Measurements from ENCODE around the gene EPAS1. TPM values are rescaled to one million over a fixed set of nuclear protein-coding genes. Genes with fewer than 3 reads are reported as not detected.

Gene EPAS1
- total RNA-seq, 1 experiment from 2014 or later = 8.5 TPM

GRCh38 chr2:46377101-46377581 lies 79.9 kb downstream of the EPAS1 start:
- CTCF ChIA-PET = interaction anchor here (1.8 kb wide), 1 partner anchor 11 kb away, joined by 4 read pairs; no protein-coding TSS in a partner anchor
- H3K36me3 Mint-ChIP-seq = peaks cover 3% of the 10 kb centered on the region; the same call in 1 of the 2 replicates
- H3K4me1 Mint-ChIP-seq = no peaks in the 10 kb centered on the region
- peaks cover 10% of the 10 kb centered on the region for H3K9me3 Mint-ChIP-seq
- DNase-seq (ENCODE audit: low spot score) (no peak), ATAC-seq (peak; percentile 32; the same call in 1 of the 2 replicates)
- H3K27ac Mint-ChIP-seq = no peak overlapping the region
- no peak for TF ChIP-seq FOXK1 (CRISPR knock-in tag; IDR thresholded peaks at IDR 0.05)
- TF ChIP-seq ESRRA (CRISPR knock-in tag; IDR thresholded peaks at IDR 0.05; ENCODE audit: borderline replicate concordance) = no peak
- TF ChIP-seq ARID4B (CRISPR knock-in tag; IDR thresholded peaks at IDR 0.05; ENCODE audit: borderline replicate concordance) = no peak
- TF ChIP-seq ZNF121 (CRISPR knock-in tag; IDR thresholded peaks at IDR 0.05) = no peak
- TF ChIP-seq ZNF671 (CRISPR knock-in tag; IDR thresholded peaks at IDR 0.05) = no peak
- no peak for TF ChIP-seq E2F1 (CRISPR knock-in tag; IDR thresholded peaks at IDR 0.05)
- no peak for TF ChIP-seq FOXP1 (CRISPR knock-in tag; IDR thresholded peaks at IDR 0.05; ENCODE audit: borderline replicate concordance)
- no peak for TF ChIP-seq NFATC4 (CRISPR knock-in tag; IDR thresholded peaks at IDR 0.05)
- TF ChIP-seq CBFB (CRISPR knock-in tag; IDR thresholded peaks at IDR 0.05; ENCODE audit: low read depth) = no peak
- TF ChIP-seq NR3C1 (CRISPR knock-in tag; conservative IDR thresholded peaks at IDR 0.05; ENCODE audit: low read depth) = no peak
- TF ChIP-seq ZNF232 (CRISPR knock-in tag; IDR thresholded peaks at IDR 0.05) = no peak
- TF ChIP-seq SOX15 (CRISPR knock-in tag; IDR thresholded peaks at IDR 0.05) = no peak
- TF ChIP-seq ERG (CRISPR knock-in tag; IDR thresholded peaks at IDR 0.05) = no peak
- no peak for TF ChIP-seq JUN (CRISPR knock-in tag; IDR thresholded peaks at IDR 0.05)
- no peak for TF ChIP-seq PREB (CRISPR knock-in tag; IDR thresholded peaks at IDR 0.05; ENCODE audit: borderline replicate concordance)
- TF ChIP-seq GABPB1 (CRISPR knock-in tag; IDR thresholded peaks at IDR 0.05) = no peak
- TF ChIP-seq ZNF512 (CRISPR knock-in tag; IDR thresholded peaks at IDR 0.05; ENCODE audit: borderline replicate concordance) = no peak
- no peak for TF ChIP-seq ZMAT4 (CRISPR knock-in tag; IDR thresholded peaks at IDR 0.05)
- TF ChIP-seq GRHL2 (CRISPR knock-in tag; IDR thresholded peaks at IDR 0.05; ENCODE audit: insufficient replicate concordance, severe bottlenecking) = no peak
- no peak overlapping the region for H3K4me3 Mint-ChIP-seq
- H3K27me3 Mint-ChIP-seq (ENCODE audit: low read depth) = no peaks in the 10 kb centered on the region; the same call in 1 of the 2 replicates
- POLR2A ChIA-PET = interaction anchor here (0.5 kb wide), 1 partner anchor 20 kb away, joined by 3 read pairs; no protein-coding TSS in a partner anchor

All from WTC11 (cell line).